ENCODE measurements around the gene MCFD2.

MCFD2 gene

GRCh38 chr2:46915281-46915810, at the start of gene MCFD2:
Gene MCFD2, minus strand, starts transcription at chr2:46915806. Its CDS starts 6,635 bp downstream, at chr2:46909171.
- DNase-seq = peak in 1 of 4 experiments; percentile 16

DNA sequence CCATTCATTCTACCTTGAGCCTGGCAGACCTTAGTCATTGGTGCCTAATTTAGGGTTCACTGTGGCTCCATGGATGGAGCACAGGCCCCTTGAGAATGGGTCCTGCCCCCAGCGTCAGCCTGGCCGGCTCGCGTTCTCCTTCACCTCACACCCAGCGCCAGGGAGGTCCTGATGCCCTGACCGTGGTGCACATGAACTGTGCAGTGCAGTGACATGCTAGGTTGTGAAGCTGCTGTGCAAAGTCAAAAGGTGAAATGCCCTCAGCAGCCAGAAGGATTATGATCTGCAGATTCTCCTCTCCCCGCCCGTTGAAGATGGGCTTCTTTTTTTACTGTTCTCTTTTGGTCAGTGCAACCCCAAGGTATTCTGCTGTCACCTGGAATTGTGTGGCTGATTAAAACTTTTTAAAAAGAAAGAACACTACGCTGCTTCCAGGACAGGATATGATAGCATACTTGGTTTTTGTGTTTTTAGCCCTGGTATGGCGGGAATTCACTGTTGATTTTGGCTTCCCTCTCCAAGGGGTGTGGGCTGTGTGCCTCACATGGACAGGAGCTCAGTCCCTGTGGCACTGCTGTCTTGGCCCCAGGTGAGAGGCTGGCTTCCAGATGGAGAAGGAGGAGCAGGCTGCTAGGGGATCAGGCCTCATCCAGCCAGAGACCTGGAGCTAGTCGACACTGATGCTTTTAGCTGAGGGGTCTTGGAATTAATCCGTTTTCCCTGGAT, 49.4 kb upstream of the MCFD2 start:
- DNase-seq = no peak

DNA sequence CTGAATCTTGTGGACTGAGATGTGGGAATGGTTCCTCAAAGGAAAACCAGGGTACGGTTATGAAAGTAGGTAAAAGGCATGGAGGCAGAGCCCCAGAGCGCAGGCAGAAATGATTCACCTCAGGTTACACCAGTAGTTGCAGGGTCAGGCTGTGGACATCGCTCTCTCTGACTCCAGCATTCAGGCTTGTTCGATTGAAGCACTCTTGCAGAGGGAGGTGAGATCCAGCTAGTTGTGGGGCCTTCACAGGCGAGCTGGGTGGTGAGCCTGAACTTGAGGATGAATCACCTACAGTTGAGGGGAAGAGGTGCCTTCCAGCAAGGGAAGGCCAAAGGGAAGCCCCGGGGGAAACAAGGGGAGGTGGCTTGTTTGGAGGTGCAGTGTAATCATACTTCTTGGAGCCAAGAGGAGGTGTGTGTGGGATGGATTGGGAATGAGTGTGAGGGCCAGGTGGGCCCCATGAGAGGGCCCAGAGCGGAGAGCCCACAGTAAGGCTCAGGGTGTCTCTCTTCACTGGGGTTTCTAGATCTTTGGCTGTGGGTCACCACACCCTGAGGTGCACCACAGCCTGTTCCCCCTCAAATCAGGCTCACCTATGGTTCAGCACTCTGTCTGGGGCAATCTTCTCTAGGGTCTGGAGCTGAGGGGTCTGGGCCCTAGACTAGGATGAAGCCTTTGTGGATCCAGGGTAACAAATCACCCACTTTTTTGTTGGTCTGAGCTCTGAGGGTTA, 48.5 kb upstream of the MCFD2 start:
- DNase-seq = no peak

DNA sequence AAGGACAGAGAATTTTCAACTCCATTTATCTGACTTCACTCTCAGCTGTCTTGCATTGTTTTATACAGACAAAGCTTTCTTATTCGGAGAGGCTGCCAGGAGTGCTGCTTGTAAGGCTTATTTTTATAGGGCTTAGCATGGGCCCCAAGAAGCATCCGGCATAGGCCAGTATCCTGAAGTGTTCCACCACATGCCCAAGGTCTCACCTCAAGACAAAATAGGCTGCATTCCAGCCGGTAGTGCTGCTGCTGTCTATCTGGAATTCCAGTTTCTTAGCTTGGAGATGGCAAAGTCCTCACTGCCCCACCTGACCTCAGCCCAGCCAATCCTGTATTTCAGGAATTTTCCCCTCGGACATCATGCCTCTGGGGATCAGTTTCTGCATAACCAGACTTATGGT, 47.6 kb upstream of the MCFD2 start:
- DNase-seq = no peak

GRCh38 chr2:46962751-46963150, 47.1 kb upstream of the MCFD2 start:
- DNase-seq = no peak

GRCh38 chr2:46960618-46961017, 45.0 kb upstream of the MCFD2 start:
- no peak for DNase-seq

- no peak for DNase-seq
Measured at GRCh38 chr2:46958431-46959017, 42.9 kb upstream of the MCFD2 start.

- no peak for DNase-seq
Measured at GRCh38 chr2:46956981-46957531, 41.5 kb upstream of the MCFD2 start.

DNA sequence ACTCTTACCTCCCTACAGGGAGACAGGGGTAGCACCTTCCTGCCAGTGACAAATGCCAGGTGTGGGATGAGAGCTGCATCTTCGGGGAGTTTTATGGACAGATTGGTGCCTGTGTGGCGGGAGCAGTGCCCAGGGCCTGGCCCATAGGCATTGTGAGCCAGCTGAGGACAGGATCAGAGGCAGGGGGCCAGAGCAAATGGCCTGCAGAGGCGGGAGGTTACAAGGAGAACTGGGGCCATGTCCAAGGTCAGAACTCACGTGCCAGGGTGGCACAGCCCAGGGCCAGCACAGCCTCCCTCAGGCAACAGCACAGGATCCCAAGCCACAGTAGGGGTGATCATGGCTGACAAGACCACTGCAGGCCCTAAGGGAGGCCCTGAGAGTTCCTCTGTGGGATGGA, 40.2 kb upstream of the MCFD2 start:
- DNase-seq = no peak

- no peak for DNase-seq
Measured at GRCh38 chr2:46954951-46955571, 39.5 kb upstream of the MCFD2 start.

GRCh38 chr2:46952171-46952570, 36.6 kb upstream of the MCFD2 start:
- no peak for DNase-seq

DNA sequence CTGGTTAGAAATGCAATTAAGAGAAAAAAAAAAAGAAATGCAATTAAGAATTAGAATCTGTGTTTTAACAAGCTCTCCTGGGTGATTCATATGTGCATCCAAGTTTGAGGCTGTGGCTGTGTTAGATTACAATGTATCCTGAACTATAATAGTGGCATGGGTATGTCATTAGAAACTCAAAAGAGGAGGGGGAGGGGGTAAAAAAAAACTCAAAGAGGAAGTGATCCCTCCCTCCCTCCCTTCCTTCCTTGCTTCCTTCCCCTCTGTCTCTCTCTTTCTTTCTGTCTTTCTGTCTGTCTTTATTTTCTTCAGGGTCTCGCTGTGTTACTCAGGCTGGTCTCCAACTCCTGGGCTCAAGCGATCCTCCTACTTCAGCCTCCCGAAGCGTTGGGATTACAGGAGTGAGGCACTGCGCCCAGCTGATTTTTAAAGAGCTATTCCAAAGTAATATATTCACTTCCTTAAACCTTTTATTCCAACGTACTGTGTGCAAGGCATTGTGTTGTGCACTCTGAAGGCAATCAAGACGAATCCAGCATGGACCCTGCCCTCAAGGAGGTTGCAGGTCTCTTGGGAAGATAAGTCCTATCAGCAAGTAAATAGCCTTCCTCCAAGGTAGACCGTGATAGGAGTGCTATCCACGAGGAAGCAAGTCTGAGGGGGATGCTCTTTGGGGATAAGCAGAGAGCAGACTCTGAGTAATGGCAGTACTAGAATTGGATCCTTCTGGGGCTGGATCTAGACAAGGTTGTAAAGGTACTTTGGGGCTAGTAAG, 35.9 kb upstream of the MCFD2 start:
- no peak for DNase-seq

DNA sequence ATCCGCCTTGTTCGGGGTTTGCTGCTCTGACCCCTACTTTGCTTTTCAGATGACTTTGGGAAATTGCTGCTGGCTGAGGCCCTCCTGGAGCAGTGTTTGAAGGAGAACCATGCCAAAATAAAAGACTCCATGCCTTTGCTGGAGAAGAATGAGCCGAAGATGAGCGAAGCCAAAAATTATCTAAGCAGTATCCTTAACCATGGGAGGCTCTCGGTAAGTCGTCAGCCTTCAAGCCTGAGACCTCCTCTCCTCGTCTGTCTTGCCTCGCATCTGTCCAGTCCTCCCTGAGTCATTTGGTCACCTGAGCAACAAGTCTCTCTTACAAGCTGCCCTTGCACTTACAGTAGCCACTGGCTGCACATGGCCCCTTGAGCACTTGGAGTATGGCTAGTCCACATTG, 34.7 kb upstream of the MCFD2 start:
- DNase-seq = no peak

DNA sequence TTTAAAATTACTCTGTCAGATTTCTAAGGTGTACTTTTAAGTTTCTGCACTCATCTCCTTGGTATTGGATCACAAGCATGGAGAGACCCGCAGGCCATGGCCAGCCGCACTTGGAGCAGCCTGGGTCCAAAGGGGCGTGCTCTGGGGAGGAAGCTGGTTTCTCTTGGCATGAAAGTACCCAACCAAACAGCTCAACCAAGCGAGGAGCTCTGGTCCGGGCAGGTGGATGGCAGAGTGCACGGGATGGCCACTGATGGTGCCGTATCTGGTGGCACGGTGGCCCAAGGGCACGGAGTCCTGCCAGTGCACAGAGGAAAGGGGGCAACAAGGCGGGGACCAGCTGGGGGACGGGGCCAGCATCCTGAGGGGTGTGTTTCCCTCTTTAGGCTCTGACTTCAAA, 32.2 kb upstream of the MCFD2 start:
- no peak for DNase-seq

GRCh38 chr2:46945671-46946070, 30.1 kb upstream of the MCFD2 start:
- no peak for DNase-seq

- DNase-seq = peak; percentile 4 to 13 (median 8)
Measured at GRCh38 chr2:46943881-46944798, 28.5 kb upstream of the MCFD2 start.

DNA sequence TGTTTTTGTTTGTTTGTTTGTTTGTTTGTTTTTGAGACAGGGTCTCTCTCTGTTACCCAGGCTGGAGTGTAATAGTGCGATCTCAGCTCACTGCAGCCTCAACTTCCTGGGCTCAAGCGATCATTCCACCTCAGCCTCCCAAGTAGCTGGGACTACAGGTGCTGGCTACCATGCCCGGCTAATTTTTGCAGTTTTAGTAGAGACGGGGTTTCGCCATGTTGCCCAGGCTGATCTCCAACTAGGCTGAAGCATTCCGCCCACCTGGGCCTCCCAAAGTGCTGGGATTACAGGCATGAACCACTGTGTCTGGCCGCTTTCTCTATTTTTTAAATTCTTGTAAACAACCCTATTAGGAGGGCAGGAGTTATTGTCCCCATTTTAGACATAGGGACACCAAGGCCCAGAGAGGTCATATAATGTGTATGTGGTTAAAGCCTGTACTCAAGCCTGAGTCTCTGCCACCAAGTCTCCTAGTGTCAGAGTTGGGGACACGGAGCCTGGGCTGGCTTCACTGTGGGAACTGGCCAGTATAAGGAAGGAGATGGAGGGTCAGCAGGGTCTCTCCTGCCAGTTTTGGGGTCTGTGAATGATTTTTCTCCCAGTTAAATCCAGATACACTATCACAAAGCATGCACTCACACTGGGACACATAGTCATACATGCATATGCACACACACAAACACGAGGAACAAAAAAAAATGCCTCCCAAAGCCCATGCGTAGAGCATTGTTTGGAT, 27.5 kb upstream of the MCFD2 start:
- no peak for DNase-seq

DNA sequence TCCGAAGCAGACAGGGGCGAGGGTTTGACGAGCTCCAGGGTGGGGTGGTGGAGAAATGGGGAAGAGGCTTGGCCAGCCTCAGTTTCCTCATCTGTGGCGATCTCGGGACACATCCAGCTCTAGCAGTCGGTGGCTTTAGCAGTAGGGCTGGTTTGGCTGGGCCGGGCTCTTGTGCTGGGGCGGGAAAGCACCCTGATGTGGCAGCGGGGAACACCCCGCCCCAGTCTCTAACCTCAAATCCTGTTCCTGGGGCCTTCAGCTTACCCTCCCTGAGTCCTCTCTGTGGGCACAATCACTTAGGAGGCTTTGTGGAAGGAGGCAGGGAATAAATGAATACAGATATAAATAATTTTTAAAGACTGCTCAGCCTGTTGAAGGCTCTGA, 26.5 kb upstream of the MCFD2 start:
- peak; percentile 18 to 34 (median 31) for DNase-seq

DNA sequence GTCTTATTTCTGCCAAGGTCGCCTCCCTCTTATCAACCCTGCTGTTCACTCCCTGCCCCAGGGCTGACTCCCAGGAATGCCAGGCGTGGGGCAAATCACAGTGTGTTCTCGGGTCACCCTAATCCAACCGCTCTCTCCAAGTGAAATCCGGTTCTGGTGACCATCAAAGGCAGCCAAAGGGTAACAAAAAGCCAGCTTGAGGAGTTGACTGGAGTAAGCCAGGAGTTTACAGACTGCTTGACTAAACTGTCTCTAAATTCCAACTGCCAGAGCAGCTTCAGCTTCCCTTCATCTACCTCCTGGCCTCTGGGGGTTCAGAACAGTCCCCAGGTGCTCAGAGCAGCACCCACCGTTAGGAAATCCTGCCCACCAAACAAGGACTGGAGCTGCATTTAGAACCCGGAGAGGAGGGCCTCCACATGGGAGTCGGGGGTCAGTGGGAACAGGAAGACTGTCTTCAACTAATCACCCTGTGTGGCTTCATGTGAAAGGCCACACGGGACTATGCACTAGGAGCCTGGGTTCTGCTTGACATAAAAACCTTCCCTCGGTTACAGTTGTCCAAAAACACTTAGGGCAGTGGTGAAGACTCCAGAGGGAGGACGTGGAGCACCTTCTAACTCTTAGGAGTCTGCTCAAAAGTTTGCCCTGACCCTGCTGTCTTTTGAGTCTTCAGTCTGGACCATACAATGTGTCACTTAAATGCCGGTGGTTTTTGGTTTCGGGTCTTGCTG, 24.2 kb upstream of the MCFD2 start:
- DNase-seq = no peak

DNA sequence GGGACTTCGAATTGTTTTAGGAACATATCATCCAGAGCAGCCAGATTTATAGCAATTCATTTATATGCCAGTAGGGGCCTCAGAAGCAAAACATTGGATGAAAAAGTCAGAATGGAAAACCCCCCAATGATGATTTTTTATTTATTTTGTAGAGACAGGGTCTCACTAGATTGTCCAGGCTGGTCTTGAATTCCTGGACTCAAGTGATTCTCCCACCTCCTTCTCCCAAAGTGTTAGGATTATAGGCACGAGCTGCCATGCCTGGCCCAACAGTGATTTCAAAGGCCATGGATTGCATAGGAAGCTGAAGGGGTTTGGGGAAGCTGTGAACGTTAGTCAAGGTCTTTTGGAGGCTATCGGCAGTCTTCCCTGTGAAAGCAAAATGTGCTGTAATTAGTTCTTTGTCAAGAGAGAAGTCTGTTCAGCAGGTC, 21.9 kb upstream of the MCFD2 start:
- no peak for DNase-seq

All from activated naive CD4-positive, alpha-beta T cell (primary cell).